GM19397 (cell line): ENCODE data around the gene ZFHX2.
"Not testable (repeated sequence)": the region's sequence is repeated elsewhere in the genome, so short reads cannot be mapped to it uniquely, and the experiment has no call there.

Source experiments
- ATAC-seq: cut with Tn5 transposase; IDR thresholded peaks from one replicate; pipeline ENCODE4 v1.9.1; 2021; ENCODE audit warnings: mild to moderate bottlenecking, moderate library complexity; ENCODE audit not compliant: unreplicated experiment

Gene ZFHX2

GRCh38 chr14:23551266-23552028, at the start of gene ZFHX2:
Gene ZFHX2, minus strand, starts transcription at chr14:23551765. Its CDS starts 16,440 bp downstream, at chr14:23535325.
- peak; percentile 53 for ATAC-seq

DNA sequence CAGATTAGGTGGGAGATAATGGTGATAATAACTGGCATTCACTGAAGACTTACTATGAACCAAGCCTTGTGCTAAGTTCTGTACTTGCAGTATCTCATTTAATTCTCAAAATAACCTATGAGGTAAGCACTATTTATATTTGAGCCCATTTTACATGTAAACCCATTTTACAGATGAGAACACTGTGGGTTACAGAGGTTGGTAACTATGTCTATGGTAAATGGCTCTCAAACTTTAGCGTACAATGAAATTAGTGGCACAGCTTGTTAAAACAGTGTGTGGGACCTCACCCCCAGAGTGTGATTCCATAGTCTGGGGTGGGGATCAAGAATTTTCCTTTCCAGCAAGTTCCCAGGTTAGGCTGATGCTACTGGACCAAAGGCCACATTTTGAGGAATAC, 49.2 kb upstream of the ZFHX2 start:
- ATAC-seq = no peak

GRCh38 chr14:23600322-23600707, 48.8 kb upstream of the ZFHX2 start:
- no peak for ATAC-seq

DNA sequence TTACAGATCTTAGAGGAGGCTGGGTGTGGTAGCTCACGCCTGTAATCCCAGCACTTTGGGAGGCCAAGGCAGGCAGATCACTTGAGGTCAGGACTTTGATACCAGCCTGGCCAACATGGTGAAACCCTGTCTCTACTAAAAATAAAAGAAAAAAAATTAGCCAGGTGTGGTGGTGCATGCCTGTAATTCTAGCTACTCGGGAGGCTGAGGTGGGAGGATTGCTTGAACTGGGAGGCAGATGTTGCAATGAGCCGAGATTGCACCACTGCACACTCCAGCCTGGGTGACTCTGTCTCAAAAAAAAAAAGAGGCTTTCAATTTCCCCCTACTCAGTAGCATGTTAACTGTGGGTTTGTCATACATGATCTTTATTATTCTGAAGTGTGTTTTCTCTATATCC, 42.6 kb upstream of the ZFHX2 start:
- ATAC-seq = not testable (repeated sequence)

DNA sequence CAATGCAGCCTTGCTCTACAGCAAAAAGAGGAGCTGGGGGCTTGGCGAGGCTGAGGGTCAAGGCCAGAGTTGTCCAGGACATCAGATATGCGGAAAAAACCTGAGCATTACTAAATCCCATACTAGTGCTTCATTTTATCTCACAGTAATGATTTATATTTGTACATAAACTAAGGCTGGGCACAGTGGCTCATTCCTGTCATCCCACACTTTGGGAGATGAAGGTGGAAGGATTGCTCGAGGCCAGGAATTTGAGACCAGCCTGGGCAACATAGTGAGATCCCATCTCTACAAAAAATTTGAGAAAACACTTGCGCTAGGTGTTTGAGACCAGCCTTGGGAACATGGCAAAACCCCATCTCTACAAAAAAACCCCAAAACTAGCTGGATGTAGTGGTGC, 38.6 kb upstream of the ZFHX2 start:
- no peak for ATAC-seq

DNA sequence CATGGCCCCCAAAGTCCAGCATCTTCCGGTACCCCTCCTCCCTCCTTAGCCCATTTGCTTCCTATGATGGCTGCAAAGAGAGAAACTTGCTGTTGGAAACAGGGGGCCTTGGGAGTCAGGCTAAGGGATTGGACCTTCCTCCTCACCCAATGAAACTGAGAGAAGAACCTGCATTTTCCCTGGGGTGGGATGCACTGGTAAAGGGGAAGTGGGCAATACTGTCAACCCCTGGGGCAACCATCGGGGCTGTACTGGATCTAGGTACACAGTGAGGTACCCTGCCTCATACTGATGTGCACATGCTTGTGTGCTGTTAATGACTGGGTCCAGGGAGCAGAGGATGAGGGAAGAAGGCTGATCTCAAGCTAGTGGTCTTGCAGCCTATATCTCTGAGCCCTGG, 38.0 kb upstream of the ZFHX2 start:
- ATAC-seq = no peak

- ATAC-seq = peak; percentile 98
Observed at GRCh38 chr14:23588884-23589598, 37.5 kb upstream of the ZFHX2 start.

DNA sequence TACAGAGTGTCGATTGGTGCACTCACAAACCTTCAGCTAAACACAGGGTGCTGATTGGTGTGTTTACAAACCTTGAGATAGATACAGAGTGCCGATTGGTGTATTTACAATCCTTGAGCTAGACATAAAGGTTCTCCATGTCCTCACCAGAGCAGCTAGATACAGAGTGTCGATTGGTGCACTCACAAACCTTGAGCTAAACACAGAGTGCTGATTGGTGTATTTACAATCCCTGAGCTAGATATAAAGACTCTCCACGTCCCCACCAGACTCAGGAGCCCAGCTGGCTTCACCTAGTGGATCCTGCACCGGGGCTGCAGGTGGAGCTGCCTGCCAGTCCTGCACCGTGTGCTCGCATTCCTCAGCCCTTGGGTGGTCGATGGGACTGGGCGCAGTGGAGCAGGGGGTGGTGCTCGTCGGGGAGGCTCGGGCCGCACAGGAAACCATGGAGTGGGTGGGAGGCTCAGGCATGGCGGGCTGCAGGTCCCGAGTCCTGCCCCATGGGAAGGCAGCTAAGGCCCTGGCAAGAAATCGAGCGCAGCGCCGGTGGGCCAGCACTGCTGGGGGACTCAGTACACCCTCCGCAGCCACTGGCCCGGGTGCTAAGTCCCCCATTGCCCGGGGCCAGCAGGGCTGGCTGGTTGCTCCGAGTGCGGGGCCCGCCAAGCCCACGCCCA, 33.1 kb upstream of the ZFHX2 start:
- ATAC-seq = not testable (repeated sequence)

- not testable (repeated sequence) for ATAC-seq
Observed at GRCh38 chr14:23583761-23584526, 32.4 kb upstream of the ZFHX2 start.

- no peak for ATAC-seq
Observed at GRCh38 chr14:23582906-23583760, 31.6 kb upstream of the ZFHX2 start.

GRCh38 chr14:23580948-23581281, 29.4 kb upstream of the ZFHX2 start:
- ATAC-seq = no peak

GRCh38 chr14:23580152-23580926, 28.8 kb upstream of the ZFHX2 start:
- no peak for ATAC-seq

DNA sequence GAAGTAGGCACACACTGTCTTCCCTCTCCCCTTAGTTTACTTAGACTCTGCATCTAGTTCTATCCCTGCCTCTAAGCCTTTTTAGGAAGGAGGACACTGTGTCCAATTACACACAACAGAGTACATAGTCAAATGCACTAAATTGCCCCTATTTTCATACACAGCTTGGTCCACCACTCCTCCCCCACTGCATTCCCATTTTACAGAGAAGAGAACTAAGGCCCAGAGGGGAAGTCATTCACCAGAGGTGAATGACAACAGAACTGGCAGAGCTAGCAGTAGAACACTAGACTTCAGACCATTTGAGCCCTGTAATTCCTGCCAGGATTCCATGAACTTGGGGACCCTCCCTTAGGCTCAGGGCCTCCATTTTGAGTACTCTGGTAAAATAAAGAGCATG, 28.2 kb upstream of the ZFHX2 start:
- no peak for ATAC-seq

DNA sequence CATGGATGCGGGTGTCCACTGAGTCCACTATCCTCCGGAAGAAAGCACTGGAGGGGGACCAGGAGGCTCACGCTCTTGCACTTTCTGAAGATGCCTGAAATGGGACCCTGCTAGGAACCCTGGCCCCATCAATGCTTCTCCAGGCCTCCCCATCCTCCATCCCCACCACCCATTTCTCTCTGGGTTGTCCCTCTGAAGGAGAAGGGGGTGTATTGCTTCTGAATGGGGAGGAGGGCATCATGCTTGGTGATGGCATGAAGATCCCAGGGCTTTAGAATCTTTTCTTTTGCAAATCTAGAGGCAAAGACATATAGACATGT, 27.7 kb upstream of the ZFHX2 start:
- ATAC-seq = no peak

GRCh38 chr14:23578560-23579310, 27.2 kb upstream of the ZFHX2 start, which contains the start of gene JPH4:
Gene JPH4, minus strand, starts transcription at chr14:23578790. Its CDS starts 1,337 bp downstream, at chr14:23577453.
- ATAC-seq = no peak

DNA sequence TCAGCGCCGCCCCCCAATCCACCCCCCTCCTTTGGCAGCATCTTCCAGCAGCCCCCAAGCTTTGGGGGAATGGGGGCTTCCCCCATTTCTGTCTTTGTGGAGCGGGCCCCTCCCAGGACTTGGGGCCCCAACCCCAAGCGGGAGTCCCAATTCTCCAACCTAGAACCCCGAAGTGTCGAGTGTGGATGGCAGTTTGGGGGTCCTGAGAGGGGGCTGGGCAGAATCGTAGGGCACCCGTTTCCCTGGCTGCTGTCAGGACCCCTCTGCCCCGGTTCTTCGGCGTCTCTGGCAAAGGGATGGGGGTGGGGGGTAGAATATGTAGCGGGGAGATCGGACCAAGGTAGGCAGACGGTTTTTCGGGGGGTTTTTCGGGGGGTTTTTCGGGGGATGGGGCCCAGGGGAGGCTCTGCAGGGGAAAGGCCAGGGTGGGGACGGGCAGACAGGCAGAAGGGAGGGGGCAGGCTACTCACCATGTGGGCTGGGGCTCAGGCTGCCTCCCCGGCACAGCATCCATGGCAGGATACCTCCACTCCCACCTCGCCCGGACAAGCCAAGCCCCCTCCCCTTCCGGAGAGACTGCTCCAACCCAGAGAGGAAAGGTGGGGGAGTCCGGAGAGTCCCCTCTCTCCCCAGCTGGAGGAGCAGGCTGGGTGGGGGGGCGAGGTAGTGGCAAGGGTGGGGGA, 26.3 kb upstream of the ZFHX2 start:
- no peak for ATAC-seq

GRCh38 chr14:23577004-23577681, 25.6 kb upstream of the ZFHX2 start:
- no peak for ATAC-seq
